ENCODE measurements around the gene IQCN.
"Not testable (repeated sequence)": the region's sequence is repeated elsewhere in the genome, so short reads cannot be mapped to it uniquely, and the experiment has no call there.

Gene IQCN

DNA sequence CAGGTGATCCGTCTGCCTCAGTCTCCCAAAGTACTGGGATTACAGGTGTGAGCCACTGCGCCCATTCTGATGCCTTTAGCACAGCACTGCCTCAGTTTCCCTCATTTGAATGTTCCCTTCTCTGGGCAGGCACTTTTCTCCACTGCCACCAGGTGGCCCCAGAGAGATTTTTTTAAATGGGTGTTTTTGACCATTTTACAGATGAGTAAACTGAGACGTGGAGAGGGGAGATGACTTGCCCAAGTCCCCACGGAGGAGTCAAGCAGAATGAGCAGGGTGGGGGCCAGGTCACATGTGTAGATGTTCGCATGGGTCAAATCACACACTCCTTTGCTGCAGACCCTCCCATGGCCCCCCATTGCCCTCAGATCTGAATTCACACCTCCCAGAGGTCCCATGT, 44.8 kb downstream of the IQCN start:
- DNase-seq = no peak

DNA sequence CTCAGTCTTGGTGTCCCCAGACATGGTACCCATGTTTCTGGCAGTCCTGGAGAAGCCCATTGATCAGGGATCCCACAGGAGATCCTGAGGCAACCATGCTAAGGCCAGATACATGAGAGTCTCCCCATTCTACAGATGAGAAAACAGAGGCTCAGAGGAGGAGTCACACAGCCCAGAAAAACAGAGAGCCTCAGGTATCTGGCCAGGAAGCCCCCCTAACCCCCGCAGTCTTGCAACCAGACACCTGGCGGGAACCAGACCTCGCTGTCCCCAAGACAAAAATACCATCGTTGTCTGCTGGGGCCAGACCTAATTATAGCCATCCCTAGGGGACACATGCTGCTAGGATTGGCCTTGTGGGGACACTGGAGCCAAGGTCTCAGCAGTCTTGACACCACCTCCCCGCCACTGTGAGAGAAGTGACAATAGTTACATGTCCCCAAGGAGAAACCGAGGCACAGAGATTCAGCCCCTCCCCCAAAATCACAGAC, 46.4 kb downstream of the IQCN start:
- no peak for DNase-seq

DNA sequence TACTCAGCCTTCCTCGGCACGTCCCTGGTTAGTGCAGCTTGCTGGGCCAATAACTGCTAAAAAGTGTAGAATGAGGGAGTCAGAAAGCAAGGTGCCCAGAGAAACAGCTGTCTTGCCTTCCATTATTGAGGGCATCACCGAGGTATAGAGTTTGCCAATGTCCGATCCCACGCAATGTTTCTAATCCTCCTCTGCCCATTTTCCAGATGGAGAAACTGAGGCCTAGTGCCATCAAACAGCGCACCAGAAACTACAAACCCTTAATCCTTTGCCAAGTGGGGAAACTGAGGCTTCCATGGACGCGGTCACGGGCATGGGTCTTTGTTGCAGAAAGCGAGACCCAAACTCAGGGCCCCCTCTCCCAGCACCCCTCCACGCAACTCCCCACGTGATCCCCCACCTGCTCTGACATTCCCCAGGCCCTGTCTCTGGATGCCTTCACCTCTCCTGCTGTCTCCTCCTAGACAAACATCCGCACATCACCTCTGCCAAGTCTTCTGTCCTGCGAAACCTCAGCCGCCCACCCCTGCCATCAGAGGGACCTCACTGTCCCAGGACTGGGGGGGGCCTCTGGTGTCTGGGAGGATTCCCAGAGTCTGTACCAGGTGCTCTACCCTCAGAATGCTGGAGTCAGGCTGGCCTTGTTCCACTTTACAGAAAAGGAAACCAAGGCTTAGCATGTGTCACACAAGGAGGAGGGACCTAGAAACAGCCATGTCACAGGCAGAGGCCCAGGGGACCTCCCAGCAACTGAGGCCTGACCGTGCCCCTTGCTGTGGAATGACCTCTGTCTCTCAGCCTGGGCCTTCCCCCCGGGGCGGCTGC, 47.1 kb downstream of the IQCN start:
- DNase-seq = no peak

DNA sequence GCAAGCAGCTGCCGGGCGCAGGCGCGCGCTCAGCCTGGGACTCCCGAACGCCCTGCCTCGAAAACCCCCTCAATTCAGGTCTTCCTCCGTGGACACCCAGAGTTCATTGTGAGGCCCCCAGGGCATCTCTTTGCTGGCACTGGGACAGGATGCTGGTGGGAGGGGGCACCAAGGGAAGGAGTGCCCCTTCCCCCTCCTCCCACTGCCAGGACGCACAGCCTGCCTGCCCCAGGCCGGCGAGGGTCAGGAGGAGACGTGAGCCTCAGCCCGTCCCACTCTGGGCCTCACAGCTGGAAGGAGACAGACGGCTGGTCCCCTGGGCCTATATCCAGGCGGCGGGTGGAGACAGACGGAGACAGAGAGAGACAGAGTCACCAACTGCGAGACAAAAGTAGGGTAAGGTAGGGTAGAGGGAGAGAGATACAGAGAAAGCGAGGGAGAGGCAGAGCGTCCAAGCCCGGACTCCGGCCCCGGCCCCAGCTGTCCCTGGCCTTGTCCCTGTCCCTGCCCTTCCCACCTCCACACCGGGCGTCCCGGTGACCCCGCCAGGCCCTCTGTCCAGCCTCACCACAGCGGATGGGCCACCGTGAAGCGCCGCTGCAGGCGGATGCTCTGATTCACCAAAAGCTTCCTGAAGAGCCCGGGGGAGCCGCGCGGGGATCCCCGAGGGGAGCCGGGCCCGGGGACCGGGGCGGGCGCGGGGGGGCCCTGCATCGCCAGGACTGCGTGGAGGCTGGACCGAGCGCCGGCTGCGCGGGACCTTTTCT, 48.4 kb downstream of the IQCN start, which contains the start of gene PDE4C:
TSS of gene PDE4C (minus strand) at position 737 of the 767 bp plus-strand sequence. CDS start at position 714, 23 bp downstream.
- DNase-seq = no peak

DNA sequence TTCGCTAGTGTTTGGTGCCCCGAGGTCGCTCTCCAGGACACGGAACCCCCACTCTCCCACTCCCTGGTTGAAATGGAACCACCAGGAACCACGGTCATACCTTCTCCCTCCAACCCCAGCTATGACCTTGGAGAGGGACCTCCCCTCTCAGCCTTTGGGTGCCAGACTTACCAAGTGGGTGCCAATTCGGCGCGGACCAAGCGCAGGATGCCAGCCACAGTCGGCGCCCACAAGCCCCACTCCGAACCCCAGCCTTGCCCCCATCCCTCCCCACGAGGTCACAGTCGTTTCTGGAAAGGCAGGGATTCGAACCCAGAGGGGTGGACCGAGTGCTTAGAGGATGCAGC, 48.9 kb downstream of the IQCN start:
- DNase-seq = no peak

DNA sequence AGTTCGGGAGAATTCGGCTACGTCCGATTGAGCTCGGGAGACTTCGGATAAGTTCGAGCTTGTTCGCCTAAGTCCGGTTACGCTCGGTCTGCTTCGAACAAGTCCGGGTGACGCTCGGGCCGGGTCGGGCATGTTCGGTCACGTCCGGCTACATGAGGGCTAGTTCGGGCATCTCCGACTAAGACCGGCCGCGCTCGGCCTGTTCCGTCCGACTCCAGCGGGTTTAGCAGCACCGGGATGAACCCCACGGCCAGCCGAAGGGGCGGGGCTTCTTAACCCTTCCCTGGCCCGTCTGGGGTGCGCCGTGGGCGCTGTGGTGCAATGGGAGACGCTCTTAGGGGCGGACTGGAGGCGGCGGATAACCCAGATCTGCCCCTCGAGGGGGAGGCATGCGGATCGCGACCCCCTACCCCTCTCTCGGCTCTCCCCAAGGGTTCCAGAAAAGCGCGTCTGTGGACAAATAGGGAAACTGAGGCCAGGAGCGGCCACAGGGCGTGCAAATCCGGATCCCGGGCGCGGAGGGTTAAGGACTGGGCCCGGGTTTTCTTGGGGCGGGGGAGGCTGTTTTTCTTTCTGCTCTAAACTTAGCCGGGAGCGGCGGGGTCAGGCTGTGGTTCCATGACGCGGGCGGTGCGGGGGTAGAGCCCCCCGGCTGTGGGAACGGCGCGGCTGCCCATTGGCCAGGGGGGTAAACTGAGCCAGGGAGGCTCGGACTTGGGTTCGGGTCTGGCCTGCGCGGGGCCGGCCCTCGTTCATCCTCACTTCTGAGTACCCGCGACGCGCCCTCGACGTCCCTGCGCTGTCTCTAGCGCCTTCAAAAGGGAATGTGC, 49.5 kb downstream of the IQCN start:
- DNase-seq = peak; percentile 81

DNA sequence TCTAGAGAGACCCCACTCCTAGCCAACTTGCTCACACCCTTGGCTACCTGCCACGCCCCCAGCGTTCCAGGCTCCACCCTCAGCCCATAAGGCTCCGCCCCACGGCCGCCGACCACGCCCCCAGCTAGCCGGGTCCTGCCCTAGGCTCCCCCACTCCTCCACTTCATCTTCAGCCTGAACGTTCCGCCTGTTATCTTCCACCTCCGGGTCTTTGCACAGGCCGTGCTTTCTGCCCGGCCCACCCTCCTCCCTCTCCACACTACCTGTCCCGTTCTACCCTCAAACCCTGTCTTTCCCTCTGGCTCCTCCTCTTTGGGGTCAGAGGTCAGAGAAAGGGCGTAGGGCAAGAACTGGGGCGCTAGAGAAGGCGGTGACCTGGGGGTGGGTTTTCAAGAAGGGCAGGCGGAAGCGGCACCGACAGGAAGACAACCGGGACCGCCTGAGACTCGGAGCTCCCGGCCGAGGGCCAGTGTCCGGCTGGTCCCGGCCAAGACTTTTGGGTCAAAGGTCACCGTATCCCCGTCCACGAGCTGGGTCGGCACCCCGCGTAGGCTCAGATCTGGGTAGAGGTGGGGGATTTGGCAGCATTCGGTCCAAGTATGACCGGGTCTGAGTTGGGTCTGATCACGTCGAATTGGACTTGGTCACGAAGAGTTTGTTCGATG, 50.3 kb downstream of the IQCN start:
- no peak for DNase-seq

DNA sequence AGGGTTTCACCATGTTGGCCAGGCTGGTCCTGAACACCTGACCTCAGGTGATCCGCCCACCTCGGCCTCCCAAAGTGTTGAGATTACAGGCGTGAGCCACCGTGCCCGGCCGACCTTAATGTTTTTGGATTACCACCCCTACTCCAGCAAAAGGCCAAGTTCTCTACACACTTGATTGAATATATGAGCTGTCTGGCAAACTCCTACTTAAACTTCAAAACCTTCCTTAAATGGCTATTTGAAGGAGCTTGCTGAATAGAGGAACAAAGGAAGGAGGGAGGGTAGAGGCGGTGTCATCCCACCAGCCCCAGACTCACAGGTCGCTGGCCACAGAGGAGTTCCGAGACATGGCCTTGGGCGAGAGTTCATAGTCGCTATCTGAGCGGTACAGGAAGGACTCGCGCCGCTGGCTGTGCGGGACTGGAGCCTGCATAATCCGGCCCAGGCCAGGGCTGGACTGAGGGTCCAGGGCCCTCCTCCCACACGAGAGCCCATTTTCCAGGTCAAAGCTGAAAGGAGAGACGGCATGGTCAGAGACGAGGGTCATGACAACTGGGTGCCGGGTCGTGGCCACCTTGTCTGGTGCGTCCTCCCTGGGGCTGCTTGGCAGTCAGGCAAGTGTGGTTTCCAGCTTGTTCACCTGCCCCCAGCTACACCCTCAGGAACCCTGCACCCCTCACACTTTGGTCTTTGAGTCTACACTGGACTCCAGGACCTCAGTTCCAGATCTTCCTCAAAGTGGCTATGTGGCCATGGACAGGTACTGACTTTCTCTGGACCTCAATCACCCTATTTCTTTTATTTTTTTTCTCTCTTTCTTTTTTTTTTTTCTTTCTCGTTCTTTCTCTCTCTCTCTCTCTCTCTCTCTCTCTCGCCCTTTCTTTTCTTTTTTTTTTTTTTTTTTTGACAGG, 52.2 kb downstream of the IQCN start:
- no peak for DNase-seq

DNA sequence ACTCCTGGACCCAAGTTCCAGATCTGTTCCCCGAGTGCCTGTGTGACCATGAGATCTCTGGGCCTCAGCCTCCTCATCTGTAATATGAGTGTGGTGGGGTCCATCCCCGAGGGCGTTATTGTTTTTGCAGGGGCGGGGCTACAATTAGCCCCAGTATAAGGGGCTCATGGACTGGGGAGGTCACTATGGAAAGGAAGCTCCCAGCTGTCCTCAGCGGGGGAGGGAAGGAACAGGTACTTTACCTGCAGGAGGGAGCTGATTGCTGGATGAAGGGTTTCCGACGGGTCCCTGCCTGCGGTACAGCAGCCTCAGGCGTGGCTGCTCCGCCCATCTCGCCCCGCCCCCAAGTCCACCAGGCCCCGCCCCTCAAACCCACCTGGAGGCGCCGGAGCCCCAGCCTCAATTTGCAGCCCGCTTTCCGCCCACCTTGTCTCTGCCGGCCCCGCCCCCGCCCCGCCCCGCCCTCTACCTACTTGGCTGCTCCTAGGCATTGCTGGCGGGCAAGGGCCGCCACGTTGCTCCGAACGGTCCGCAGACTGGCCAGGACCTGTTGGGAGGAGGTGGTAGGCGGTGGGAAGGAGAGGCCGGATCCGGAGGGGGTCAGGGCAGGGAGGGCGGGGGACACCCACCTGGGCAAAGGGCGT, 53.5 kb downstream of the IQCN start:
- DNase-seq = no peak

DNA sequence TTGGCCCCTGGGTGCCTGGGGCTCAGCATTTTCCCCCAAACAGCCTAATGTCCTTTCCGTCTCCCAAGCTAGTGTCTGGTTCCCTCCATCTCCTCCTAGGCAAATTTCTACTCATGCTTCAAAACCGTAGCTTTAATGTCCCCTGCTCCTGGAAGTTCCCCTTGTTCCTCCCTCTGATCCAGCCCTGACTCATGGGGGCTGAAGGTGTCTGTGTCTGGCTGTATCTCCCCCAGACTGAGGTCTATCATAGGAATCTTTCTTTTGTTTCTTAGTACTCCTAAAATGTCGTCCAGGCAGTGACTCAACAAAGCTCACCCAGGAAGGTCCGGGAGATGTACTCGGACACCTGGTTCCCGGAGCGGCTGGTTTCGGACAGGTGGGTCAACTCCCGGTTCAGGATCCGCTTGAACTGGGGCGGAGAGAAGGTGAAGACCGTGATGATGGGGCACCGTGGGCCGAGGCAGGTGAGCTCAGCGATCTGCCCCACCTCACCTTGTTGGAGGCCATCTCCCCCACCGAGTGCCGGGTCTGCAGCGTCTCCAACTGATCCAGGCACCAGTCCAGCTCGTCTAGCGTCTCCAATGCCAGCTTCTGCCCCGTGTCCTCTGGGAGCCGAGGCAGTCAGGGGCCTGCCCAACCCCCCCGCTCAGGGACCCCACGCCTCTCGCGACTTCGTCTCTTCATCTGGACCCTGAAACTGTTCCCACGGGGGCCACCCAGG, 54.2 kb downstream of the IQCN start:
- no peak for DNase-seq

DNA sequence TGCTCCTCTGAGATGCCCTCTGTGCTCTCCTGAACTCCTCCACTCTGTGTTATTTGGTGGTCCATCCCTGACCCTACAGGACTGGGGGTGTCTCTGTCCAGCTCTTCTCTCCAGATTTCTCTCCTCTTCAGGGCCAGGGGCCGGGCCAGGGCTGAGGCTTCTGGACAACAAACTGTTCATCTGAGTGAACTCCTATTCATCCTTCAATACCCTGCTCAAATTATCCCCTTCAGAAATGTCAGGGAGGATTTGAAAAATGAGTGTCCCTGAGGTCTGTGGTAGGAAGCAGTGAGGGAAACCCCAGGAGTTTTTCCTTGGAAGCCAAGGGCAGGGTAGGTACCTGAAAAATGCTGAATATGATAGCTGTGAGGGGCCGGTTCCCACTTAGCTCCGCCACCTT, 55.7 kb downstream of the IQCN start:
- DNase-seq = no peak

DNA sequence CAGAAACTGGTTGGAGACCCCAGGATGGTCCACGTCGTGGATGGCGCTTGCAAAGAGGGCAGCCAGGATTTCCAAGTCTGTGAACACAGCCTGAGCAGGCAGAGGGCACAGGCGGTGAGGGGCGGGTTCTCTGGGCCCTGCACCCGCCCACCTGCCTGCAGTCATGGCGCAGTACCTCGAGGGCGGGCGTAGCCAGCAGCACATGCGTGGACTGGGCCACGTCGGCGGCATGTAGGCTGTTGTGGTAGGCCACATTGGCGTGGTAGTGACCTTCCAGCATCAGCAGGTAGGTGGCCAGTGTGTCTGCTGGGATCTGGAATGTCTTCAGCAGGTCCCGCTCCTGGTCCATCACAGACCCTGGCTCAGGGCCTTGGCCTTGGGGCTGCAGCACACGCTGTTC, 56.1 kb downstream of the IQCN start:
- no peak for DNase-seq

DNA sequence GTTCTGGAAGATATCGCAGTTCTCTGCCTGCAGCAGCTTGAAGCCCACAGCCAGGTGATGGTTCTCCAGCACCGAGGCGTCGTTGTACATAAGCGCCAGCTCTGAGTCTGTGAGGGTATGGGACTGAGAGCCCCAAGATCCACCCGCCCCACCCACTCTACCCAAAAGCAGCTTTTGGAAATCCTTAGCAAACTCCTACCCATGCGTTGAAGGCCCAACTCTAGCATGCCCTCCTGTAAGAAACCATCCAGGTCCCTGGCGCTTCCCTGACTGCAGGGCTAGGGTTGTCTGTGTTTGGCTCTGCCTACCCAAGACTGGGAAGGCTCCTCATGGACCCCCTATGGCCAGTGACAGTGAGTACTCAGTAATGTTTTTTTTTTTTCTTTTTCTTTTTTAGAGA, 57.5 kb downstream of the IQCN start:
- no peak for DNase-seq

DNA sequence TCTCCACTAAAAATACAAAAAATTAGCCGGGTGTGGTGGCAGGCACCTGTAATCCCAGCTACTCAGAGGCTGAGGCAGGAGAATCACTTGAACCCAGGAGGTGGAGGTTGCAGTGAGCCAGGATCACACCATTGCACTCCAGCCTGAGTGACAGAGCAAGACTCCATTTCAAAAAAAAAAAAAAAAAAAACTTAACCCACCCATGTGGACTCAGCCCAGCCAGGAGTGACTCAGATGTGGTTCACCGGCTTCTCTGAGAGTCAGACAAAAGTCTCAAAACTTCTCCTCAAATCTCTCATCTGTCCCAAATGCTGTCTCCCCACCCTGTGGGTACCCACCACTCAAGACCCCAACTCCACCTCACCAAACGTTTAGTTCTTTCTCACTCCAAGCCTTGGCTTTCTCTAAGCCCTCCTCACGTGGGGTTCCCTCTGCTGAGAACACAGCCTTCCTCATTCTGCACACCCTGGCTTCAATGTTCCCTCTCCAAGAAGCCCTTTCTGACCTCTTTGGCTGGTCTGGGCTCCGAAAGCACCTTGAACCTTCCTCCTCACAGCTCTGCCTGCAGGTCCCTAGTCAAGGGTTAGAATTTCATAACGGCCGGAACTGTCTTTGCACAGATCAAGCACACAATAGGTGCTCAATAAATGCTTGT, 59.3 kb downstream of the IQCN start:
- no peak for DNase-seq

DNA sequence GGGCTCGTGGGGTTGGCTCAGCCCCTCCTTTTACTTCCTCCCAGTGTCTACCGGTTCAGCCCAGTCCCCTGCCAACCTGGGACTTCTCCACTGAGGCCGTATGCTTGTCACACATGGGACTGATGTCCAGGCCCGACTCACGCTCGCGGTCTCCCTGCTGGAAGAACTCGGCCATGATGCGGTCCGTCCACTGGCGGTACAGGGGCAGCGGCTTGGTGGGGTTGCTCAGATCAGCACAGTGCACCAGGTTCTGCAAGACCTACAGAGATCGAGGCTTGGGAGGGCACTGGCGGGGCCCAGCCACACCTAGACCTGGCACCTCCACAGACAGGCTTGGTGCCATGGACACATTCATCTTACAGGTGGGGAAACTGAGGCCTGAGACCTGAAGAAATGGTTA, 62.6 kb downstream of the IQCN start:
- no peak for DNase-seq

DNA sequence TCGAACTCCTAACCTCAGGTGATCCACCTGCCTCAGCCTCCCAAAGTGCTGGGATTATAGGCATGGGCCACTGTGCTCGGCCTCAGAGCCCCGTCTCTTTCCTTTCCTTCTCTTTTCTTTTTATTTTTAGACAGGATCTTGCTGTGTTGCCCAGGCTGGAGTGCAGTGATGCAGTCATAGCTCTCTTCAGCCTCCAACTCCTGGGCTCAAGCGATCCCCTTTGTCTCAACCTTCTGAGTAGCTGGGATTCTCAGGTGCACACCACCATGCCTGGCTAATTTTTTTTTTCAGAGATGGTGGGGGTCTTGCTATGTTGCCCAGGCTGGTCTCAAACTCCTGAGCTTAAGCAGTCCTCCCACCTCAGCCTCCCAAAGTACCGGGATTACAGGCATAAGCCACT, 64.3 kb downstream of the IQCN start:
- not testable (repeated sequence) for DNase-seq

DNA sequence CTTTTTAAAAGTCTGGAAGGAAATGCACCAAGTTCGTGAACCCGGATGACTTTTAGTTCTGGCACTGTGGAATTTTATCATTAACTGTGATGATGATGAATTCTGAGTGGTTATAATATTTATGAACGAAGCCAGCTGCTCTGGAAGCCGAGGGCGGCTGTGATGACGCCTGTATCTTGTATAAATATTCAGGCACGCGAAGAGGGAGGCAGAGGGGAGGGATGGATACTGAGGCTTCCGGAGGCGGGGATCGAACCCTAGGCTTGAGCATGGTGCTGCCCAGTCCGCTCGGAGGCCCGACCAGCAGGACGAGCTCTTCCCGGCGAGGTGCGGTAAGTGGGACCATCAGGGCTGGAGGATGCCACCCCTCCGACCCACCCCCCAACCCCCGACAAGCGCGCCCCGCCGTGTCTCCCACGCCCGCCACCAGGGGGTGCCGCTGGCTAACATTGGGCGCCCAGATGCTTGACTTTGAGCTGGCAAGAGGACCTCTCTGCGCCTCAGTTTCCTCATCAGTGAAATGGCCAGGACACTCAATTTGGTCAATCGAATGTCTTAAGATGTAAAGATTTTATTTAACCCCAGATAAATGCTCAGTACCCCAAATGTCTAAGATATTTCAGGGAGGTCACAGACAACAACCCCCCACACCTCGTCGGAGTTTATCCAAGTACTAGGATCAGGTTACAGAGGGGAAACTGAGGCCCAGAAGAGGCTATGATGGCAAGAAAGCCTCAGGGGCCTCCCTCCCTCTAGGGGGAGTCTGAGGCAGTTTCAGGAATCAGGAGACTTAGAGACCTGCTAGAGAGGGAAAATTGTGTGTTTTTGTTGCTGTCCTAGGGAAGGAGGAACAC, 65.9 kb downstream of the IQCN start:
- no peak for DNase-seq
